GM20431 (cell line): ENCODE data around the gene SPEF1.

Source experiments
- in situ Hi-C: fragments of 300-500 bp; cut with MseI, MboI; formaldehyde crosslinking; loops from one replicate; pipeline ENCODE4 v1.15.0; 2020; ENCODE audit warnings: low sequenced_read_pairs; ENCODE audit not compliant: unreplicated experiment

Gene SPEF1

GRCh38 chr20:3734111-3734843 is 47.0 kb downstream of the SPEF1 start:
- in situ Hi-C loops = no loop called here

GRCh38 chr20:3733119-3733995 is 47.9 kb downstream of the SPEF1 start:
- in situ Hi-C loops = no loop called here

- in situ Hi-C loops = no loop called here
Observed at GRCh38 chr20:3732327-3733118, 48.7 kb downstream of the SPEF1 start, which contains the start of gene HSPA12B. Gene HSPA12B (plus strand): TSS chr20:3732685. CDS start chr20:3738675, 5,990 bp downstream.

- in situ Hi-C loops = no loop called here
Observed at GRCh38 chr20:3731944-3732326, 49.3 kb downstream of the SPEF1 start.

- in situ Hi-C loops = no loop called here
Observed at GRCh38 chr20:3730803-3731672, 50.2 kb downstream of the SPEF1 start.

GRCh38 chr20:3729811-3730540 is 51.3 kb downstream of the SPEF1 start:
- in situ Hi-C loops = no loop called here

- in situ Hi-C loops = no loop called here
Observed at GRCh38 chr20:3729378-3729777, 51.9 kb downstream of the SPEF1 start.

DNA sequence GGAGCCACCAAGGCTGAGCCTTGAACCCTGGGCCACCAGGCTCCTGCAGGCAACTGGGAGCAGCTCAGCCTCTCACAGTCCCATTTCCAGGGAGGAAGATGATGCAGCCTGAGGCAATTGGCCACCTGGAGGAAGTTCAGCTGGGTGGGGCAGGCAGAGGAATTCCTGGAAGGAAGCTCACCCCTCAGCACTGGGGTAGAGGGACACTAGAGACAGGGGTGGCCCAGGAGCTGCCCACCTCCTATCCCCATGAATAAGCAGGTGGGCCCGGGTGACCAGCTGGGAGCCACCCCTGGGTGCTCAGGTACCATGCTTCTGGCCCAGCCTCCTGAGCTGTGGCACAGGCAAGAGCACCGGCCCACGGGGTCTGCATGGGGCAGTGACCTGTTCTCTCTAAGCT is 52.4 kb downstream of the SPEF1 start:
- in situ Hi-C loops = no loop called here

DNA sequence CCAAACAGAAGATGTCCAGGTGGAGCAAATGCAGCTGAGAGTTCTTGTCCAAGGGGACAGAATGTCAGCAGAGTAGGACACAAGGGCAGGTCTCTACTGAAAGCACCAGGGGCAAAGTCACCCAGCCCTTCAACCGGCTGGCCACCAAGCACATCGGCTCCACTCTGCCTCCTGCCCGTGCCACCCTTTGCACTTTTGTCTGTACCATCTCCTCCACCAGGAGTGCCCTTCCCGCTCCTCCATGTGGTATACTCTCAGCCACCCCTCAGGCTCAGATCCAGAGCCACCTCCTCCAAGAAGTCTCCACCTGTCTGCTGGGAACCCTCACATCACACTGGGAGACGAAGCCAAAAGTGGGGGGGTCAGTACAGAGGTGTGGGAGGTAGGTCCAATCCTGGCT is 52.9 kb downstream of the SPEF1 start:
- in situ Hi-C loops = no loop called here
